K562 (cell line): Measurements from ENCODE around the gene MEGF11. TPM values are rescaled to one million over a fixed set of nuclear protein-coding genes. Genes with fewer than 3 reads are reported as not detected.

Experiments used
- ESRRA ChIP-seq: fragments of 450-650 bp; IDR thresholded peaks from 2 replicates; pipeline ENCODE4 v1.6.1; 2014; ENCODE audit warnings: low read depth, mild to moderate bottlenecking, moderate library complexity, borderline replicate concordance
- GABPB1 ChIP-seq: sonication (generic); formaldehyde crosslinking; IDR thresholded peaks from 2 replicates; pipeline ENCODE4 v1.8.0; 2022; ENCODE audit warnings: mild to moderate bottlenecking, missing genetic modification reagents
- MTF1 ChIP-seq: fragments of 250-450 bp; sonication (Bioruptor Pico); IDR thresholded peaks from 2 replicates; pipeline ENCODE4 v1.9.0; 2021; ENCODE audit warnings: moderate library complexity, mild to moderate bottlenecking, inconsistent platforms, borderline replicate concordance
- NELFE ChIP-seq: IDR thresholded peaks from 2 replicates; pipeline ENCODE4 v1.6.1; 2011; ENCODE audit warnings: mild to moderate bottlenecking; ENCODE audit not compliant: insufficient read depth, insufficient read length
- ZNF184 ChIP-seq: sonication (generic); formaldehyde crosslinking; IDR thresholded peaks from 2 replicates; pipeline ENCODE4 v1.5.0; 2020; ENCODE audit warnings: missing genetic modification reagents
- ZNF766 ChIP-seq: fragments of 200-800 bp; sonication (Bioruptor generic); conservative IDR thresholded peaks from 2 replicates; pipeline ENCODE4 v1.6.1; 2016; ENCODE audit warnings: missing genetic modification characterization, missing compliant biosample characterization
- polyA plus RNA-seq, 8 experiments: library from polyadenylated mRNA; depleted of rRNA in 4 of 8; stranded (reverse) in 5 of 8; unstranded in 3 of 8; fragments of >200 nt; fragmentation: Nextera tagmentation in 2 of 8; fragmentation: Illumina TruSeq in 1 of 8; extraction: Ambion mirVana in 2 of 8; extraction: Trizol in 1 of 8; gene quantifications; 2 replicates each; pipeline versions ENCODE4 v1.2.1 to v1.2.3, GENCODE V29; 2011 to 2014; ENCODE audit warnings: inconsistent platforms in 1 of 8, missing spikeins in 1 of 8
- total RNA-seq, 7 experiments: library from RNA; depleted of rRNA in 6 of 7; stranded (reverse); fragments of >200 nt in 6 of 7; fragmentation: Illumina TruSeq in 2 of 7; extraction: Trizol in 2 of 7; gene quantifications; 2 replicates each; pipeline versions ENCODE4 v1.2.1 to v1.2.3, GENCODE V29; 2011 to 2021; ENCODE audit warnings: low replicate concordance in 1 of 7
- TF ChIP-seq, protein P1 (sequence below): fragments of 450-650 bp; IDR thresholded peaks from 2 replicates; pipeline ENCODE4 v1.7.0; 2016; ENCODE audit warnings: borderline replicate concordance
- TF ChIP-seq, protein P2 (sequence below): fragments of 250-450 bp; sonication (Bioruptor Pico); IDR thresholded peaks from 2 replicates; pipeline ENCODE4 v1.4.0; 2020; ENCODE audit warnings: mild to moderate bottlenecking, moderate library complexity
- TF ChIP-seq, protein P3 (sequence below): fragments of 450-650 bp; IDR thresholded peaks from 2 replicates; pipeline ENCODE4 v1.6.1; 2018; ENCODE audit warnings: mild to moderate bottlenecking, low read depth; ENCODE audit not compliant: partially characterized antibody
- TF ChIP-seq, protein P4 (sequence below), 3 experiments: fragments of 200-800 bp in 1 of 3; sonication (Bioruptor generic) in 1 of 3; sonication (generic) in 1 of 3; formaldehyde crosslinking in 1 of 3; IDR thresholded peaks; 2 replicates each; pipeline versions ENCODE4 v1.6.1 to v1.8.0; 2016 to 2022; ENCODE audit warnings: mild to moderate bottlenecking in 2 of 3, missing compliant biosample characterization in 2 of 3, missing genetic modification characterization in 2 of 3, missing genetic modification reagents in 1 of 3
- TF ChIP-seq, protein P5 (sequence below): fragments of 250-450 bp; sonication (Bioruptor Pico); IDR thresholded peaks from 2 replicates; pipeline ENCODE4 v1.4.0; 2020
- TF ChIP-seq, protein P6 (sequence below): fragments of 250-450 bp; sonication (Bioruptor Pico); IDR thresholded peaks from 2 replicates; pipeline ENCODE4 v1.8.0; 2021; ENCODE audit warnings: moderate library complexity, mild to moderate bottlenecking, inconsistent platforms

Gene MEGF11
- total and polyA plus RNA-seq, 9 of the 15 experiments (the other 6 are each of a cell fraction or from before 2014, with no cell fraction given), result 0.06 to 0.23 (median 0.20) TPM; not detected in 6

DNA sequence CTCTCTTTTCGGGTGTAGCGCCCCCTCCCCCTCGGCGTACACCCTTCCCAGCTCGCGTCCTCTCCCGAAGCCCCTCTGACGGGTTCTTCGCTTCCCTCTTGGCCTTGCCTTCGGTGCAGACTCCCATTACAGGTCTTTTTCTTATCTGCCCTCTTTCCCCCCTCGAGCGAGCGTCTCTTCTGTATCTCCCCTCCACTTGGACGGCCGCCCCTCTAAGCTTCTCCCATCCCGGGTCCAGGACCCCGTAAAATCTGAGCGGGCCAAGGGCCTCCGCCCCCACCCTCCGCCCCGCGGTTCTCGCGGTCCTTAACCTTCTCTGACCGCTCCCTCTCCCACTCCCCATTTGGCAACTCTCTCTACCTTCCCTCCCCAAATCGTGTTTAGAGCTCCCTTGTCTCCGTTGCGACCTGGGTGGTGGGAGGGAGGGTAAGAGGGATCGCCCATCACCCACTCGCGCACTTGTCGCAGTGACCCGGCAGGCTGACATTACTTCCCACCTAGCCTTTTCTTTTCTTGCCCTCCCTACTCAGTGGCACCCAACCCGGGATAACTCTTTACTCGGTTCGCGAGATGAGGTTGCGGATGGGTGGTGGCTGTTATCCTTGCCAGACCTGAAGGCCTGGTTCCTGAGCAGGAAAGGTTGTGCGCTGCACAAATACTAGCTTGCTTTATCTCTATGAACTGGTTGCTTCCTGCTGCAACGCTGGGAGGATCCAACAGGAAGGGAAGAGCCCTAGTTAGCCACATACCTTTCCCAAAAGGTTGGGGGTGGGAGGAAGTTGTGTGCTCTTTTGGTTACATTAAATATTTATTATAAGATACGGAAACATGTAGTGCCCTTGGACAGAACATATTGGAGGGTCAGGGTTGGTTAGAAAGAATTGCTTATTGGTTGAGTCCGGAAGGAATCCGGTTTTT, 383.3 kb downstream of the MEGF11 start (continued):
- TF ChIP-seq NELFE, result no peak
- TF ChIP-seq ZNF766 (CRISPR knock-in tag), result peak; percentile 53; the same call in 1 of the 2 replicates
- TF ChIP-seq, protein P1, sequence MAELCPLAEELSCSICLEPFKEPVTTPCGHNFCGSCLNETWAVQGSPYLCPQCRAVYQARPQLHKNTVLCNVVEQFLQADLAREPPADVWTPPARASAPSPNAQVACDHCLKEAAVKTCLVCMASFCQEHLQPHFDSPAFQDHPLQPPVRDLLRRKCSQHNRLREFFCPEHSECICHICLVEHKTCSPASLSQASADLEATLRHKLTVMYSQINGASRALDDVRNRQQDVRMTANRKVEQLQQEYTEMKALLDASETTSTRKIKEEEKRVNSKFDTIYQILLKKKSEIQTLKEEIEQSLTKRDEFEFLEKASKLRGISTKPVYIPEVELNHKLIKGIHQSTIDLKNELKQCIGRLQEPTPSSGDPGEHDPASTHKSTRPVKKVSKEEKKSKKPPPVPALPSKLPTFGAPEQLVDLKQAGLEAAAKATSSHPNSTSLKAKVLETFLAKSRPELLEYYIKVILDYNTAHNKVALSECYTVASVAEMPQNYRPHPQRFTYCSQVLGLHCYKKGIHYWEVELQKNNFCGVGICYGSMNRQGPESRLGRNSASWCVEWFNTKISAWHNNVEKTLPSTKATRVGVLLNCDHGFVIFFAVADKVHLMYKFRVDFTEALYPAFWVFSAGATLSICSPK, result no peak
- TF ChIP-seq GABPB1 (CRISPR knock-in tag), result no peak
- no peak for TF ChIP-seq MTF1
- TF ChIP-seq, protein P2, sequence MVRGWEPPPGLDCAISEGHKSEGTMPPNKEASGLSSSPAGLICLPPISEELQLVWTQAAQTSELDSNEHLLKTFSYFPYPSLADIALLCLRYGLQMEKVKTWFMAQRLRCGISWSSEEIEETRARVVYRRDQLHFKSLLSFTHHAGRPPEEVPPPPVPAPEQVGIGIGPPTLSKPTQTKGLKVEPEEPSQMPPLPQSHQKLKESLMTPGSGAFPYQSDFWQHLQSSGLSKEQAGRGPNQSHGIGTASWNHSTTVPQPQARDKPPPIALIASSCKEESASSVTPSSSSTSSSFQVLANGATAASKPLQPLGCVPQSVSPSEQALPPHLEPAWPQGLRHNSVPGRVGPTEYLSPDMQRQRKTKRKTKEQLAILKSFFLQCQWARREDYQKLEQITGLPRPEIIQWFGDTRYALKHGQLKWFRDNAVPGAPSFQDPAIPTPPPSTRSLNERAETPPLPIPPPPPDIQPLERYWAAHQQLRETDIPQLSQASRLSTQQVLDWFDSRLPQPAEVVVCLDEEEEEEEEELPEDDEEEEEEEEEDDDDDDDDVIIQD (CRISPR knock-in tag), result no peak
- TF ChIP-seq, protein P3, sequence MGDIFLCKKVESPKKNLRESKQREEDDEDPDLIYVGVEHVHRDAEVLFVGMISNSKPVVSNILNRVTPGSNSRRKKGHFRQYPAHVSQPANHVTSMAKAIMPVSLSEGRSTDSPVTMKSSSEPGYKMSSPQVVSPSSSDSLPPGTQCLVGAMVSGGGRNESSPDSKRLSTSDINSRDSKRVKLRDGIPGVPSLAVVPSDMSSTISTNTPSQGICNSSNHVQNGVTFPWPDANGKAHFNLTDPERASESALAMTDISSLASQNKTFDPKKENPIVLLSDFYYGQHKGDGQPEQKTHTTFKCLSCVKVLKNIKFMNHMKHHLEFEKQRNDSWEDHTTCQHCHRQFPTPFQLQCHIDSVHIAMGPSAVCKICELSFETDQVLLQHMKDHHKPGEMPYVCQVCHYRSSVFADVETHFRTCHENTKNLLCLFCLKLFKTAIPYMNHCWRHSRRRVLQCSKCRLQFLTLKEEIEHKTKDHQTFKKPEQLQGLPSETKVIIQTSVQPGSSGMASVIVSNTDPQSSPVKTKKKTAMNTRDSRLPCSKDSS, result no peak
- TF ChIP-seq, protein P4, sequence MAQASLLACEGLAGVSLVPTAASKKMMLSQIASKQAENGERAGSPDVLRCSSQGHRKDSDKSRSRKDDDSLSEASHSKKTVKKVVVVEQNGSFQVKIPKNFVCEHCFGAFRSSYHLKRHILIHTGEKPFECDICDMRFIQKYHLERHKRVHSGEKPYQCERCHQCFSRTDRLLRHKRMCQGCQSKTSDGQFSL (CRISPR knock-in tag; IDR thresholded peaks at IDR 0.05), result no peak
- TF ChIP-seq, protein P4 (tag; IDR thresholded peaks at IDR 0.05), result no peak
- TF ChIP-seq, protein P5, sequence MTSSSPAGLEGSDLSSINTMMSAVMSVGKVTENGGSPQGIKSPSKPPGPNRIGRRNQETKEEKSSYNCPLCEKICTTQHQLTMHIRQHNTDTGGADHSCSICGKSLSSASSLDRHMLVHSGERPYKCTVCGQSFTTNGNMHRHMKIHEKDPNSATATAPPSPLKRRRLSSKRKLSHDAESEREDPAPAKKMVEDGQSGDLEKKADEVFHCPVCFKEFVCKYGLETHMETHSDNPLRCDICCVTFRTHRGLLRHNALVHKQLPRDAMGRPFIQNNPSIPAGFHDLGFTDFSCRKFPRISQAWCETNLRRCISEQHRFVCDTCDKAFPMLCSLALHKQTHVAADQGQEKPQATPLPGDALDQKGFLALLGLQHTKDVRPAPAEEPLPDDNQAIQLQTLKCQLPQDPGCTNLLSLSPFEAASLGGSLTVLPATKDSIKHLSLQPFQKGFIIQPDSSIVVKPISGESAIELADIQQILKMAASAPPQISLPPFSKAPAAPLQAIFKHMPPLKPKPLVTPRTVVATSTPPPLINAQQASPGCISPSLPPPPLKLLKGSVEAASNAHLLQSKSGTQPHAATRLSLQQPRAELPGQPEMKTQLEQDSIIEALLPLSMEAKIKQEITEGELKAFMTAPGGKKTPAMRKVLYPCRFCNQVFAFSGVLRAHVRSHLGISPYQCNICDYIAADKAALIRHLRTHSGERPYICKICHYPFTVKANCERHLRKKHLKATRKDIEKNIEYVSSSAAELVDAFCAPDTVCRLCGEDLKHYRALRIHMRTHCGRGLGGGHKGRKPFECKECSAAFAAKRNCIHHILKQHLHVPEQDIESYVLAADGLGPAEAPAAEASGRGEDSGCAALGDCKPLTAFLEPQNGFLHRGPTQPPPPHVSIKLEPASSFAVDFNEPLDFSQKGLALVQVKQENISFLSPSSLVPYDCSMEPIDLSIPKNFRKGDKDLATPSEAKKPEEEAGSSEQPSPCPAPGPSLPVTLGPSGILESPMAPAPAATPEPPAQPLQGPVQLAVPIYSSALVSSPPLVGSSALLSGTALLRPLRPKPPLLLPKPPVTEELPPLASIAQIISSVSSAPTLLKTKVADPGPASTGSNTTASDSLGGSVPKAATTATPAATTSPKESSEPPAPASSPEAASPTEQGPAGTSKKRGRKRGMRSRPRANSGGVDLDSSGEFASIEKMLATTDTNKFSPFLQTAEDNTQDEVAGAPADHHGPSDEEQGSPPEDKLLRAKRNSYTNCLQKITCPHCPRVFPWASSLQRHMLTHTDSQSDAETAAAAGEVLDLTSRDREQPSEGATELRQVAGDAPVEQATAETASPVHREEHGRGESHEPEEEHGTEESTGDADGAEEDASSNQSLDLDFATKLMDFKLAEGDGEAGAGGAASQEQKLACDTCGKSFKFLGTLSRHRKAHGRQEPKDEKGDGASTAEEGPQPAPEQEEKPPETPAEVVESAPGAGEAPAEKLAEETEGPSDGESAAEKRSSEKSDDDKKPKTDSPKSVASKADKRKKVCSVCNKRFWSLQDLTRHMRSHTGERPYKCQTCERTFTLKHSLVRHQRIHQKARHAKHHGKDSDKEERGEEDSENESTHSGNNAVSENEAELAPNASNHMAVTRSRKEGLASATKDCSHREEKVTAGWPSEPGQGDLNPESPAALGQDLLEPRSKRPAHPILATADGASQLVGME (CRISPR knock-in tag), result no peak
- TF ChIP-seq, protein P6, sequence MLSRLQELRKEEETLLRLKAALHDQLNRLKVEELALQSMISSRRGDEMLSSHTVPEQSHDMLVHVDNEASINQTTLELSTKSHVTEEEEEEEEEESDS (CRISPR knock-in tag), result no peak
- TF ChIP-seq ESRRA, result no peak
- TF ChIP-seq ZNF184, result no peak
